GM12801 (cell line): ENCODE results near the gene WDFY3.

ENCODE experiments used
- CTCF ChIP-seq: IDR thresholded peaks from one replicate; pipeline ENCODE4 v1.5.1; 2011; ENCODE audit warnings: control low read depth; ENCODE audit not compliant: insufficient read length; ENCODE audit errors: extremely low read depth

Gene WDFY3

GRCh38 chr4:84666439-84666838 is 300.1 kb downstream of the WDFY3 start:
- no peak for TF ChIP-seq CTCF

- no peak for TF ChIP-seq CTCF
These were observed 305.1 kb downstream of the WDFY3 start for GRCh38 chr4:84661191-84661939.

GRCh38 chr4:84660606-84661005 is 305.9 kb downstream of the WDFY3 start:
- no peak for TF ChIP-seq CTCF

- TF ChIP-seq CTCF: no peak
These were observed 314.0 kb downstream of the WDFY3 start for GRCh38 chr4:84652478-84652877.

- TF ChIP-seq CTCF: no peak
These were observed 315.0 kb downstream of the WDFY3 start for GRCh38 chr4:84651499-84651898.

- TF ChIP-seq CTCF: no peak
These were observed 317.4 kb downstream of the WDFY3 start for GRCh38 chr4:84648863-84649647.

- no peak for TF ChIP-seq CTCF
These were observed 318.3 kb downstream of the WDFY3 start for GRCh38 chr4:84648178-84648577.
